ENCODE measurements around the gene OLFML1. TPM values are rescaled to one million over a fixed set of nuclear protein-coding genes. Genes with fewer than 3 reads are reported as not detected.

The OLFML1 gene
- total RNA-seq, 1 experiment from 2014 or later = not detected

DNA sequence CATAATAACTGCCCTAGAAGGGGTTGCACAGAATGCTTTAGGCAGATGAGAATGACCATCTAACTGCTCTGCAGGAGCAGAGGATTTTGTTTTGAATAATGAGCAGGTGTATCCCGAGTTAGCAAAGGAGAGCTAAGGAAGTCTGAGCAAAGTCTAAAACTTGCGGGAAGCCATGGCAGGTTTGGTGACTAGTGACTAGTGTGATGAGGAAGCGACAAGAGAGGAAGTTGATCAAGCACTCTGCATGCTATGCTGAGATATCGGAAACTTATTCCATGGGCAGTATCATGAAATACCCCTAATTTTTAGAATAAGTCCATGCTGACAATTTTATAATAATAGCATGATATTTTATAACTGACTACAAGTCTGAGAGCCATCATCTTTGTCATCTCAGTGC, 12.9 kb downstream of the OLFML1 start:
- no peaks in the 10 kb centered on the region for H3K9me3 Mint-ChIP-seq
- H2AK5ac ChIP-seq (ENCODE audit: insufficient read length, low read length) = no peak overlapping the region
- no peak overlapping the region for H3K14ac ChIP-seq (ENCODE audit: insufficient read depth, low read length)
- no peak overlapping the region for H4K91ac ChIP-seq (ENCODE audit: insufficient read length, low read depth, low read length)
- no peak overlapping the region for H3K4me2 ChIP-seq (ENCODE audit: insufficient read depth, insufficient read length, low read length)
- no peaks in the 10 kb centered on the region for H3K9me3 ChIP-seq (ENCODE audit: control insufficient read depth, low read depth, low read length)
- no peak overlapping the region for H2AFZ ChIP-seq (ENCODE audit: low read length)
- H3K27me3 ChIP-seq (ENCODE audit: insufficient read depth, low read length) = no peaks in the 10 kb centered on the region
- DNase-seq = no peak
- H2BK12ac ChIP-seq (ENCODE audit: insufficient read length, low read depth, low read length) = no peak overlapping the region
- H2BK5ac ChIP-seq (ENCODE audit: insufficient read length, low read length) = no peak overlapping the region
- no peak overlapping the region for H3K23ac ChIP-seq (ENCODE audit: insufficient read length, low read depth, low read length)
- H3K56ac ChIP-seq (ENCODE audit: insufficient read length, low read depth, low read length) = no peak overlapping the region
- no CpG with 5 or more reads among the region's 4 CpGs for WGBS (ENCODE audit: extremely low coverage, insufficient read length, low lambda C conversion rate)
- no peak overlapping the region for H4K8ac ChIP-seq (replicated peaks; ENCODE audit: insufficient read length, low read depth, low read length)
- H4K5ac ChIP-seq (ENCODE audit: insufficient read length, low read depth, low read length) = no peak overlapping the region
- no peaks in the 10 kb centered on the region for H3K36me3 Mint-ChIP-seq (ENCODE audit: insufficient read depth in 1 of 3, low read depth in 3 of 3)
- no peak overlapping the region for H2BK20ac ChIP-seq (ENCODE audit: low read depth, low read length, poor library complexity, severe bottlenecking)
- no peaks in the 10 kb centered on the region for H3K79me1 ChIP-seq (ENCODE audit: insufficient read depth, low read depth, low read length, poor library complexity, severe bottlenecking)
- H3K18ac ChIP-seq (ENCODE audit: insufficient read length, low read depth, low read length) = no peak overlapping the region
- no peaks in the 10 kb centered on the region for H3K4me1 ChIP-seq (ENCODE audit: insufficient read depth, low read length)
- no peak overlapping the region for H3T11ph ChIP-seq (ENCODE audit: low read length)
- H3K4me1 Mint-ChIP-seq = peaks cover 10 to 12% of the 10 kb centered on the region in 2 experiments
- H3K9ac ChIP-seq (ENCODE audit: extremely low read depth, insufficient read length, low read length) = no peak overlapping the region
- H2BK15ac ChIP-seq (ENCODE audit: low read depth, low read length) = no peak overlapping the region
- H4K20me1 ChIP-seq (ENCODE audit: control insufficient read depth, insufficient read depth, insufficient read length) = no peaks in the 10 kb centered on the region
- TF ChIP-seq CTCF (conservative IDR thresholded peaks at IDR 0.05) = no peak
- H3K4me3 Mint-ChIP-seq = no peak overlapping the region
- no peaks in the 10 kb centered on the region for H3K27me3 Mint-ChIP-seq (ENCODE audit: low read depth)
- peaks cover 2% of the 10 kb centered on the region for H3K23me2 ChIP-seq (ENCODE audit: insufficient read length, low read depth, low read length, poor library complexity, severe bottlenecking)
- H2BK120ac ChIP-seq (ENCODE audit: low read depth, low read length, poor library complexity, severe bottlenecking) = no peak overlapping the region
- no peaks in the 10 kb centered on the region for H3K79me2 ChIP-seq (ENCODE audit: insufficient read depth, low read length)
- H3K4ac ChIP-seq (ENCODE audit: low read depth, low read length) = no peak overlapping the region
- H3K27ac Mint-ChIP-seq = no peak overlapping the region
- H3K27ac ChIP-seq (ENCODE audit: insufficient read length, low read depth, low read length) = no peak overlapping the region
